GM21717 (cell line): ENCODE measurements around the gene KLF17.

Source experiments
- ATAC-seq: cut with Tn5 transposase; IDR thresholded peaks from one replicate; pipeline ENCODE4 v1.9.1; 2021; ENCODE audit warnings: mild to moderate bottlenecking, moderate library complexity; ENCODE audit not compliant: unreplicated experiment

KLF17 gene

GRCh38 chr1:44118682-44119081 lies at the start of gene KLF17:
TSS of gene KLF17 (plus strand) at chr1:44118821. CDS start at chr1:44118908, 87 bp downstream.
- no peak for ATAC-seq

DNA sequence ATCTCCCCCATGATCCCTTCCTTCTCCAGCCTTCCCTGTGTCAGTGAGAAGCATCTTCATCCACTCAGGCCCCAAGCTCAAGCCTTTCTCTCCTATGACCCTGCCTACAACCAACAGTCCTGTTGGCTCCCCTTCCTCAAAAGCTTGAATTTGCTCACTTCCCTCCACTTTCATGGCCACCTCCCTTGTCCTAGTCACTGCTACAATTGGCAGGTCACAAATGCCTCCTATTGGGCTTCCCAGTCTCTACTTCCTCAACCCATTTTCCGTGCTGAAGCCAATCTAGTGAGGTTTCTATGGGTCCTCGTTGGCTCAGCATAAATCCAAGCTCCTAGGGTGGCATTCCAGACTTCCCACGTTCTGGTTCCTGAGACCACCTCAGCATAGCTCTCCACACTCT lies 47.2 kb upstream of the KLF17 start:
- ATAC-seq = no peak

DNA sequence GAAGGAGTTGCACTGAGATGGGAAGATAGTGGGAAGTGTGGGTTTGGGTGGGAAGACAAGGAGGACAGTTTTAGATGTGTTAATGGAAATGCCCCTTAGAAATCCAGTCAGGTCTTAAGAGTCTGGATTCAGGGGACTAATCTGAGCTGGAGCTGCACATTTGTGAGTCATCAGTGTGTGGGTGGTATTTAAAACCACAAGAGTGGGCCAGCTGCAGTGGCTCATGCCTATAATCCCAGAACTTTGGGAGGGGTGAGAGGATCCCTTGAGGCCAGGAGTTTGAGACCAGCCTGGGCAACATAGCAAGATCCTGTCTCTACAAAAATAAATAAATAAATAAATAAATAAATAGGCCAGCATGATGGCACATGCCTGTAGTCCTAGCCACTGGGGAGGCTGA lies 46.4 kb upstream of the KLF17 start:
- ATAC-seq = no peak

DNA sequence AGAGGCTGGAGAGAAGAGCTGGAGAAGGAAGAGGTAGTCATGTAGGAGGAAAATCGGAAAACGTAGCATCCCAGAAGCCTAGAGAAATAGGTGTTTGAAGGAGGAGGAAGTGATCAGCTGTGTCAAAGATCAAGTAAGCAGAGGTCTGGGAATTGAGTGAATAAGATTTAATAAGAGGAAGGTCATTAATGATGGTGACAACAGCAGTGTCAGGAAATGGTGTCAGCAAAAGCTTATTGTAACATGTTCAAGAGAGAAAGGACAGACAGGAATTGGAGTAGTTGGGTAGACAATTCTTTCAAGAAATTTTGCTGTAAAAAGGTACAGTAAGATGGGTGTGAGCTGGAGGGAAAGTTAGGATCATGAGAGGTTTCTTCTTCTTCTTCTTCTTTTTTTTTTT lies 45.8 kb upstream of the KLF17 start:
- no peak for ATAC-seq

DNA sequence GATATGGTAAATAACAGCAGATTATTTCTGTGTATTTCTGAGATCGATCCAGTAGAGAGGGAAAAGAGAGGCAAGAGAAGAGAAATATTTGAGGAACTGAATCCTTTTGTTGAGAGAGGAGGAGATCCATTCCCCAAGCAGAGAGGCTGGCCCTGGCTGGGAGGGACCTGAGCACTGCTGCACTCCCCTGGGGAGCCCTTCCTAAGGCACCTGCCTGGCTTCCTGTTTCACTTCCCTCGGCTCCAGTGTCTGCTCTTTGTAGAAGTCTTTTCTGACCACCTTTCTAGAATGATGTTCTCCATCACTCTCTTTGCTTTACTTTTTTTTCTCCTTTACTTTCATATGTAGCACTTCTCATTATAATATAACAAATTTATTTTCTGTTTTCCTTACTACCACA lies 45.1 kb upstream of the KLF17 start:
- no peak for ATAC-seq

DNA sequence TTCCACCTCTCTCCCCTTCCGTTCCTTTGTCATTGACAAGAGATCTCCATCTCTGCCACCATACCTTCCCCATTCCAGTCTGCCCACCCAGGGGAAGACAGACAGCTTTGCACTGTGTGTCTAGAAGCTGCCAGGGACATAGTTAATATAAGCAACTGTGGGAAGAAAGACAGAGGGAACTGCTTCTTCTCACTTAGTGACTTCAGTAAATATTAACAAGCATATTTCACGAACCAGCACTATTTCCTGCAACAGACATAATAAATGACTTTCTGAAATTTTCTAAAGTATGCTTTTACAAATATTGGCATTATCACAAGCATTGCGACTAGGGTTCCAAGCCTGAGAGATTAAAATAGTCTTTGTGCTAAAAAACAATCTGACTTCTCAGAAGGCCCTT lies 44.2 kb upstream of the KLF17 start:
- ATAC-seq = no peak

- ATAC-seq = no peak
Observed at GRCh38 chr1:44076066-44076465, 42.6 kb upstream of the KLF17 start.

DNA sequence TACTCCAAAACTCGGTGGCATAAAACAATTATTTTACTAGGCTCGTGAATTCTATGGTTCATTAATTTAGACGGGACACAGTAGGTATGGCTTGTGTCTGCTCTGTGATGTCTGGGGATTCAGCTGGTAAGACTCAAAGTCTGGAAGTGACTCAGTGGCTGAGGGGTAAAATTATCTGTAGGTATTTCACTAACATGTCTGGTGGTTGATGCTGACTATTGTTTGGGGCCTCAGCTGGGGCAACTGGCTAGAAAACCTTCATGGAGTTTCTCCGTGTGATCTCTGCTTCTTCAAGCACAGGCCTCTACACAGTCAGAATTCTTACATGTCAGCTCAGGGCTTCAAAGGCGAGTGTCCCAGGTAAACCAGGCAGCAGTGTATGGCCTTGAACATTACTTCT lies 41.2 kb upstream of the KLF17 start:
- ATAC-seq = no peak

DNA sequence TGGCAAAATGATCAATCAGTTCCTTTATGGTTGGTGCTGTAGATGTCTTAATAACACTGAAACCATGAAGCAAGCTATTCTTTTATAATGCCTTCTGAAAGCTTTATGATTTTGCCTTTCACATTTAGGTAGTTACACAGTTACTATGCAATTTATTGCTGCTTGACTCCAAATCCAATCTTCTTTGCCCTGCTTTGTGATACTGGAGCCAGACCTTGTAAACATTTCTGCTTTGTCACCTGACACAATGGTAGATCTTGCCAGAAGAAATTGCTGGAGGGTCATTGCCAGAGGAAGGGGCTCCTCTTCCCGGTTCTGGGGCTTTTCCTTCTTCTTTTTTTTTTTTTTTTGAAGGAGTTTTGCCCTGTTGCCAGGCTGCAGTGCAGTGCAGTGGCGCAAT lies 40.5 kb upstream of the KLF17 start:
- ATAC-seq = no peak

DNA sequence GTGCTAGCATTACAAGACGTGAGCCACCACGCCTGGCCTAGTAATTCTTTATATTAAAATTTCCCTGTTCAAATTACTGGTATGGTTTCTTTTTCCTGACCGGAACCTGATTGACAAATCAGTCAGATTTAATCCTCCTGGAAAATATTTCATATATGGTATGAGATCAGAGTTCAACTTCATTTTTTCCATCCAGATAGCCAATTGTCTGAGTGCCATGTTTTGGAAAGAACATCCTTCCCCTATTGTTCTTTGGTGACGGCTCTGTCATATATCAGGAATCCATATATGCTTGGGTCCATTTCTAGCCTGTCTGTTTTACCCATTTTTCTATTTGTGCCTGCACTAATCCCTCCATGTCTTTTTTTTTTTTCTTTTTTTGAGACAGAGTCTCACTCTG lies 39.1 kb upstream of the KLF17 start:
- ATAC-seq = no peak

GRCh38 chr1:44084998-44085675 lies 33.5 kb upstream of the KLF17 start:
- no peak for ATAC-seq

GRCh38 chr1:44086692-44087474 lies 31.7 kb upstream of the KLF17 start:
- no peak for ATAC-seq

GRCh38 chr1:44089371-44090048 lies 29.1 kb upstream of the KLF17 start:
- ATAC-seq = no peak

GRCh38 chr1:44090429-44091252 lies 28.0 kb upstream of the KLF17 start:
- no peak for ATAC-seq

DNA sequence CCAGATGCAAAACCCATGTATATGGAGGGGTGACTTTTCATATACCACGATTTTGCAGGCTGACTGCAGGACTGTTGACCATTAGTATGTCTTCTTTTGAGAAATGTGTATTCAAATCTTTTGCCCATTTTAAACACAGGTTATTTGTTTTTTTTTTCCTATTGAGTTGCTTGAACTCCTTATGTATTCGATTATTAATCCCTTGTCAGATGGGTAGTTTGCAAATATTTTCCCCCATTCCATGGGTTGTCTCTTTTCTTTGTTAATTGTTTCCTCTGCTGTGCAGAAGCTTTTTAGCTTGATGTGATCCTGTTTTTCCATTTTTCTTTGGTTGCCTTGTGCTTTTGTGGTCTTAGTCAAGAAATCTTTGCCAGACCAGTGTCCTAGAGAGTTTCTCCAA lies 24.6 kb upstream of the KLF17 start:
- ATAC-seq = no peak

GRCh38 chr1:44100183-44100868 lies 18.3 kb upstream of the KLF17 start:
- no peak for ATAC-seq

- ATAC-seq = no peak
Observed at GRCh38 chr1:44101328-44101727, 17.3 kb upstream of the KLF17 start.

GRCh38 chr1:44103270-44104131 lies 15.1 kb upstream of the KLF17 start:
- no peak for ATAC-seq

- no peak for ATAC-seq
Observed at GRCh38 chr1:44105810-44106209, 12.8 kb upstream of the KLF17 start.

GRCh38 chr1:44108241-44108640 lies 10.4 kb upstream of the KLF17 start:
- ATAC-seq = no peak
